Heart right ventricle (tissue), 16 donors: ENCODE data around the gene HDHD2. TPM values are rescaled to one million over a fixed set of nuclear protein-coding genes. Genes with fewer than 3 reads are reported as not detected.

Experiments
- ATAC-seq, 8 donors: fragments of 200-7000 bp; cut with Tn5 transposase; one replicate each; pipeline ENCODE4 v1.9.1; 2020; ENCODE audit warnings: mild to moderate bottlenecking in 8 of 8, moderate library complexity in 8 of 8, moderate number of reproducible peaks in 1 of 8
- DNase-seq, 2 donors: peaks; one replicate each; pipeline ENCODE4 v3.0.0-alpha.2; 2020
- H3K27ac ChIP-seq, 10 donors: fragments of 200-600 bp; sonication (generic) in 2 of 10; one replicate each; pipeline versions ENCODE4 v1.5.0 to v1.8.0; 2020 to 2022; ENCODE audit warnings: mild to moderate bottlenecking in 3 of 10
- H3K27me3 ChIP-seq, 7 donors: fragments of 200-600 bp; one replicate each; pipeline ENCODE4 v1.8.0; 2021 to 2022; ENCODE audit warnings: mild to moderate bottlenecking in 2 of 7
- H3K36me3 ChIP-seq, 9 donors: fragments of 200-600 bp; sonication (generic) in 1 of 9; one replicate each; pipeline versions ENCODE4 v1.5.0 to v1.8.0; 2020 to 2022; ENCODE audit warnings: mild to moderate bottlenecking in 2 of 9
- H3K4me1 ChIP-seq, 9 donors: fragments of 200-600 bp; sonication (generic) in 1 of 9; one replicate each; pipeline versions ENCODE4 v1.5.0 to v1.8.0; 2020 to 2022; ENCODE audit warnings: mild to moderate bottlenecking in 4 of 9
- H3K4me3 ChIP-seq, 10 donors: fragments of 200-600 bp; sonication (generic) in 2 of 10; one replicate each; pipeline versions ENCODE4 v1.5.0 to v1.8.0; 2020 to 2022; ENCODE audit warnings: mild to moderate bottlenecking in 7 of 10, moderate library complexity in 2 of 10
- H3K9me3 ChIP-seq, 11 donors: fragments of 200-600 bp in 10 of 11; sonication (generic) in 2 of 11; one replicate each; pipeline versions ENCODE4 v1.5.0 to v1.8.0; 2013 to 2022; ENCODE audit warnings: mild to moderate bottlenecking in 2 of 11, control low read depth in 1 of 11, moderate library complexity in 1 of 11
- CTCF ChIP-seq, 9 donors: fragments of 200-600 bp; sonication (generic) in 2 of 9; IDR thresholded peaks; one replicate each; pipeline versions ENCODE4 v1.5.0 to v1.8.0; 2021 to 2022; ENCODE audit warnings: antibody characterized with exemption in 9 of 9, mild to moderate bottlenecking in 5 of 9, moderate library complexity in 1 of 9
- WGBS, 2 donors: extraction: QIAGEN DNeasy Blood & Tissue Kit; methylation state at CpG; one replicate each; pipeline ENCODE4 v1.1.7; 2013; ENCODE audit warnings: inconsistent platforms in 1 of 2; 5-methylcytosine and 5-hydroxymethylcytosine counted together
- intact Hi-C, 10 donors: fragments of 100-400 bp; cut with DNase I; formaldehyde crosslinking; loops; one replicate each; pipeline versions ENCODE4 v1.11.1 to v1.14.2; 2022
- polyA plus RNA-seq, 2 donors: library from polyadenylated mRNA; stranded (reverse); fragments of 200-250 nt; gene quantifications; one replicate each; pipeline ENCODE4 v1.2.3, GENCODE V29; 2013
- total RNA-seq, 10 donors: library from RNA; stranded (reverse); fragmentation: NEBNext Ultra II Directional in 3 of 10; extraction: Animal tissue kit (Norgen Biotek cat#: 25700) in 3 of 10; gene quantifications; one replicate each; pipeline versions ENCODE4 v1.2.1 to v1.2.4, GENCODE V29; 2021 to 2023
- donor health status: Arrhythmogenic right ventricular cardiomyopathy.
- donor health status: ischemic (EF 13 %, LVEDD 7.1; RV severe dilation, severe dysfunction).
- donor health status: healthy with polysubstance abuse.
- donor health status: DM: no; HTN: yes; CAD: no.
- donor health status: DM: no; HTN: no; CAD: no.
- donor health status: ischemic (EF 25% LVEDD 6.9; RV normal size, moderate dysfunction).
- donor health status: ischemic (EF 25% LVEDD 5.7; RV mildly dilated, moderate dysfunction).
- donor health status: healthy.
- donor health status: DM: yes; HTN: yes; CAD: no.
- donor health status: Ischemic cardiomyopathy.
- donor health status: ischemic (EF 35%, LVEDD 5.7; RV mildly dilated, moderate dysfunction).
- donor health status: nonischemic (EF 11% LVEDD 7.7; RV severe dilation, severe dysfunction).
- donor health status: DM: yes; HTN: yes; CAD: no.
- donor health status: PGD.
- donor health status: ischemic (EF 29% LVEDD 5.4; RV normal size, mild dysfunction).
- donor health status: nonischemic (EF 23%, LVEDD 6.1; RV moderate dilation, normal function).

Gene HDHD2
- total and polyA plus RNA-seq, 12 donors: 16.8 to 52.4 (median 38.2) TPM

GRCh38 chr18:47080872-47081271 lies 69.4 kb downstream of the HDHD2 start:
- Histone ChIP-seq H3K27me3 (no peaks in the 10 kb centered on the region), H3K4me3 (no peak overlapping the region), H3K27ac (no peak overlapping the region), H3K36me3 (no peaks in the 10 kb centered on the region), H3K4me1 (no peaks in the 10 kb centered on the region), H3K9me3 (no peaks in the 10 kb centered on the region)
- no peak for TF ChIP-seq CTCF (IDR thresholded peaks at IDR 0.05)
- ATAC-seq (no peak), DNase-seq (no peak)
- WGBS, 2 donors: 93 to 96% methylated on average over 2 of the region's 2 CpGs
- intact Hi-C loops: no loop called here

GRCh38 chr18:47077111-47077510 lies 73.2 kb downstream of the HDHD2 start:
- H3K27ac ChIP-seq: no peak overlapping the region
- ATAC-seq: no peak
- no peaks in the 10 kb centered on the region for H3K27me3 ChIP-seq
- intact Hi-C loops: no loop called here
- DNase-seq: no peak
- no peak for TF ChIP-seq CTCF (IDR thresholded peaks at IDR 0.05)
- WGBS, 2 donors: 87 to 91% methylated on average over 7 of the region's 7 CpGs
- no peaks in the 10 kb centered on the region for H3K4me1 ChIP-seq
- H3K36me3 ChIP-seq: no peaks in the 10 kb centered on the region
- H3K4me3 ChIP-seq: no peak overlapping the region
- no peaks in the 10 kb centered on the region for H3K9me3 ChIP-seq

- Histone ChIP-seq H3K27ac (no peak overlapping the region), H3K36me3 (no peaks in the 10 kb centered on the region), H3K4me1 (no peaks in the 10 kb centered on the region), H3K27me3 (no peaks in the 10 kb centered on the region), H3K9me3 (no peaks in the 10 kb centered on the region), H3K4me3 (no peak overlapping the region)
- DNase-seq: no peak
- ATAC-seq: no peak
- WGBS, 2 donors: 58 to 64% methylated on average over 13 of the region's 13 CpGs
- TF ChIP-seq CTCF (IDR thresholded peaks at IDR 0.05): no peak
- intact Hi-C loops: no loop called here
Observed at GRCh38 chr18:47075098-47075883, 75.0 kb downstream of the HDHD2 start.

- no peak for TF ChIP-seq CTCF (IDR thresholded peaks at IDR 0.05)
- peaks cover 0 to 7% (median 0%) of the 10 kb centered on the region in 11 donors for H3K9me3 ChIP-seq
- H3K27ac ChIP-seq: no peak overlapping the region
- H3K27me3 ChIP-seq: no peaks in the 10 kb centered on the region
- no peaks in the 10 kb centered on the region for H3K4me1 ChIP-seq
- H3K36me3 ChIP-seq: no peaks in the 10 kb centered on the region
- ATAC-seq: no peak
- WGBS, 2 donors: 72 to 76% methylated on average over 3 of the region's 3 CpGs
- intact Hi-C loops: no loop called here
- no peak overlapping the region for H3K4me3 ChIP-seq
- no peak for DNase-seq
Observed at GRCh38 chr18:47067648-47068047, 82.7 kb downstream of the HDHD2 start.
